GM21423 (cell line): Measurements from ENCODE around the gene PKP4.

Experiments used
- ATAC-seq: cut with Tn5 transposase; IDR thresholded peaks from one replicate; pipeline ENCODE4 v1.9.1; 2021; ENCODE audit warnings: mild to moderate bottlenecking, moderate library complexity; ENCODE audit not compliant: unreplicated experiment

PKP4 gene

DNA sequence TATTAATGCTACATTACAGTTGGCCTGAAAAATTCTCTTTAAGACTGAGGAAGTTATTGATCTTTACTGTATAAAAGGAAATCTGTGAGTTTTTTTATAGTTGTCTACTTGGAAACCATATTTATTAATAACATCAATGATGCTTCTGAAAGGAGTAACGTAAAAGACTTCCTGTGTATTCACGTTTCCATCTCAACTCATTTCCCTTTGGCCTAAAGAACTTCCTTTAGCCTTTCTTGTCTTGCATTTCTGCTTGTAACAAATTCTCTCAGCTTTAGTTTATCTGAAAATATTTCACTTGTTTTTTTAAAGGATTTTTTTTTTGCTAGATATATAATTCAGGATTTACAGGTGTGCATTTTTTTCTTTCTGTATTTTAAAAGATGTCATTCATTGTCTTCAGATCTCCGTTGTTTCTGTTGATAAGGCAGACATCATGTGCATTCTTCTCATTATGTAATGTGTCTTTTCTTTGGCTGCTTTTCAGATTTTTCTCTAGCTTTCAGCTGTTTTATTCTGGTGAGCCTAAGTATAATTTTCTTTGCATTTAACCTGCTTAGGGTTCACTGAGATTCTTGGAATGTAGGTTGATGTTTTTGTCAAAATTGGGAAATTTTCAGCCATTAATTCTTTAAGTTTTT is 179.3 kb downstream of the PKP4 start:
- ATAC-seq = no peak

DNA sequence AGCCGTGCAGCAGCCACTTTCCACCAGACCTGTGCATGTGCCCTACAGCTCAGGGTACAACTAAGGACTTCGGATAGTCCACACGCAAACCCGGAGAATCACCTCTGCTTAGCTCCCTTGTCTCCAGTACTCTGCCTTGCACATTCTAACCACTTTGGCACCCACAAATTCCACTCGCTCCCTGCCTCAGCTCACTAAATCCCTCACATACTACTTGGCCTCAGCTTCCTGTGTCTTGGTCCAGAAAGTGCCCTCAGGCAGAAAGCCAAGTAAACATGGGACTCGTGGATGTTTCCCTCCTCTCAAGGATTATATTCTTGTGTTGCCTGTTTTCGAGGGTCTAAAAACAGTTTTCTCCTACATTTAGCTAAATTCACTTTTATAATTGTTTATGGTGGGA is 180.6 kb downstream of the PKP4 start:
- no peak for ATAC-seq

DNA sequence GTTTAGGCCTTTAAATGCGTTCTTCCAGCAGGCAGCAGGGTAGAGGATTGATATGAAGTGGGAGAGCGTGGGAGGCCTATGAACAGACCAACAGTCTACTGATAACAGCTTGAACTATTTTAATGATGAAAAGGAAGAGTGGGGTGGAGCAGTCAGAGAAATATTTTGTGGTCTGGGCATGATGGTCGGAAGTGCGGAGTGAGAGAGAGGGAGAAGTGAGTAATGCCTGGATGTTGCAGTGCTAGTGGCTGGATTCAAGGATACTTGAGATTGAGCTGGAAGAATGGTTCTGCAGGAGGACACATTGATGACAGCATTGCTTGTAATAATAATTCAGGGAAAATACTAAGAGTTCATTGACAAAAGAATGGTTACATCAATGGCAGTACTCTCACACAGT is 187.4 kb downstream of the PKP4 start:
- no peak for ATAC-seq

DNA sequence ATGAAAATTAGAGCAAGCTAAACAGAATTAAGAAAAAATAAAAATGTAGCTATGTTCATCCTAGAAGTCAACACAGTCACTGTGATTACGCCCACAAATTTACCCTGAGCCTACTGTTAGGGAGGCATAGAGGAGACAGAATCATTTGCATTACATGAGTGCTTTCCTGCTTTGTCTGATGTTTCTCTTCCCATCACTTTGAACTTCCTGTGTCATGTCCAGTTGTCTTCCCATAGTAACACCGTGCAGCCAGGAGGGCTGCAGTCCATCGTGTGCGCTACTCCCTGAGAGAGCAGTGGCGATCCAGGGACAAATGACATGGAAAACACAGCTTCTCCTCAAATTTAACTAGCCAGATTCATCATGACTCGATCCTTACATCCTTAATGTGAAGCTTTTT is 188.5 kb downstream of the PKP4 start:
- no peak for ATAC-seq

DNA sequence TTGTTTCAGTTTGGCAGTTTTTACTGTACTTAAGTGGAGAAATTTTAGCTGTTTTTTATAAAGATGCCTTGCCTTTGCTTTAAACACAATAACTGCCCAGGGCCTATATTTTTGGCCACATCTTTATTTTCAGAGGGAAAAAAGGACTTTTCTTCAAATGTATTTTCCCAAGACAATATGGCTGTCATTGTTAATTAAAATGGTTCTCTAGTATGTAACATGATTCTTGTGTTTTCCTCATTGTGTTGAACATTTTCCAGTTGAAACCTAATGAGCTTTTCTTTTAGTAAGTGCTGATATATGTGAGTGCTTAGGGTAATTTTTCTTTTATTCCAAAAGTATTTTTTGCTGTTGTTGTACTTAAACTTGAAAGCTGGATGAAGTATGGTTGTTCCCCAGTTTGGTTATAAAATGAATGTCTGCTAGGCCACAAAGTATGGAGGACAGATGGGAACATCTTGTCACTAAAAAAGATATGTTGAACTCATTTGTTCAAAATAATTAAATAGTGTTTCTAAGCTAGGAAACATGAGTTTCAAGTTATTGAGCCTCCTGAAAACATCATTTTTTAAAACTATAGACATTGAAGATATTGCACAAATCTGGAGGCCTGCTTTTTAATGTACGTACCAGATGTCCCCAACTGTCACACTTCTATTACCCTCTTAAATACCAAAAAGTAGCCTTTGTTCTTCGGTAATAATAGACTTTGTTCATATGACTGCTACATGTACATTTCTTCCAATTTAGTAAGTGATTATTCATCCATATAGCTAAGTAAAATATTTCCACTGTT is 190.9 kb downstream of the PKP4 start:
- ATAC-seq = no peak

DNA sequence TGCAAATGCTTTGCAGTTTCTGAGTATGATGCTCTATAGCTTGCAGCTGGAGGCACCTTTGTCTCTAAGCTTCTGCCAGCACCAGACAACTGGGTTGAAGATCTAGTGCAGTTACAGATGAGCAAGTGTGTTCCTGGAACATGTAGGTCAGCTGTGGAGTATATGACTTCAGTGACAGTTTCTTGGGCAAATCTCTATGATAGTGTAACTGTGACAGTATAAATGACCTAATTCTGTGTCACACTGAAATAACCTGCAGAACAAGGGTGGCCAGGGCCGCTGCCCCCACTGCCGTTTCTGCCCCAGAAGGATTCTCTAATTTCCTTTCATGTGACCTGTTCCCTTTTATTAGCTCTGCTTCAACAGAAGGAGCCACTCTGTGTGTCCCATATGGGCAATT is 193.1 kb downstream of the PKP4 start:
- no peak for ATAC-seq

DNA sequence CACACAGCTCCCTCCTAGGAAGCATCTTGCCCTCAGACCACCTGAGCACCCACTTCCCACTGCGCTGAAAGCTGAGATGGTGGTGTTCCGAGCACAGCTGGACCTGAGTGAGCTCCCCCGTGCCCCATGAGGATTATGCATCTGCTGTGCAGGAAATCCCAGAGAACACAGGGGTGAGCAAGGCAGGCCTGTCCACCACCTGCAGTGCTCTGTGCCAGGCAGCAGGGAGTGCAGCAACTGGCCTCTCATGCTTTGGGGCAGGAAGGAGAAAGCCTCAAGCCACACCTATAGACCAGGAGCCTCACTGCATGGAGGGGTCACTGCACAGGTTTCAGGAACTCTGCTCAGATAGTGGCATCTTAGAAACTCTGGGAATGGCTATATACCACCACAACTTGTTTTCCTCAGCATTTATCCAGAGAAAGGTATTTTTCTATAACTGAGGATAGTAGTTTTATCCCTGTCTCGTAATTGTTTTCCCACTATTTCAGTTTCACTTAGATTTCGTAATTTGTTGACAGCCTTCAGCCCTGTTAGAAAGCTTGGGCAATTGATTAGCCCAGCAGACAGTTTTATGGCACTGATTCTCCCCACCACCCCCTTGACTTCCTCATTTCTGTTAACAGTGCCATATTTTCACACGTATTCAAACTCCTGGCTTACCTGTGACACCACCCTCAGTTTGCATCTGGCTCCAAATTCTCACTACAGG is 194.1 kb downstream of the PKP4 start:
- ATAC-seq = no peak

DNA sequence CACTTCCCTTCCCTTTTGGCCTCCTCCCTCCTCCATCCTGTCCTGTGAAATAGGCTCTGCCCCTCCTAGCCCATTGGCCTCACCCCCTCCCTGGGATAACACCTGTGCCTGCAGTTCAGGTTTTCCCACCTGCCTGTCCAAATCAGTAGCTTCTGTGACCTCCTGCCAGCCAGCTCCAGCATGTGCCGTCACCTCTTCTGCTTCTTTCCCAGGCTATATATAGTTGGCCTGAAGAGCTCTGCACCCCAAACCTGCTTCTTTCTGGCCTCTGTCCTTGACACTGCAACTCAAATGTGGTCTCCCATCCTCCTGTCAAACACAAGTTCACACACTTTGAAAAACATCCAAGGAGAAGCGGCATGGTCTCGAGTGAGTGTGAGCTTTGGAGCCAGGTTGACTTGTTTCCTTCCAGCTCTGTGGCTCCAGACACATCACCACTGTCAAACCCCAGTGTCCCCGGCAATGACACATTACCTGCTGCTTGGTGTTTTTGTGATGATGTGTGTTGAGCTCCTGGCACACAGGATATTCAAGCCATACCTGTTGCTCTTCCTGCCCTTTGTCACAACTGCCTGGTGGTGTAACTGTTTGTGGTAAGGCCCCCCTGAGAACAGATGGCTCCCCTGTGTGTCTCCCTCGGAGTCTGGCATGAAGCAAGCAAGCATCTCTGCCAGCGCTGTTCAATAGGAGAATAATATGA is 194.8 kb downstream of the PKP4 start:
- ATAC-seq = no peak

DNA sequence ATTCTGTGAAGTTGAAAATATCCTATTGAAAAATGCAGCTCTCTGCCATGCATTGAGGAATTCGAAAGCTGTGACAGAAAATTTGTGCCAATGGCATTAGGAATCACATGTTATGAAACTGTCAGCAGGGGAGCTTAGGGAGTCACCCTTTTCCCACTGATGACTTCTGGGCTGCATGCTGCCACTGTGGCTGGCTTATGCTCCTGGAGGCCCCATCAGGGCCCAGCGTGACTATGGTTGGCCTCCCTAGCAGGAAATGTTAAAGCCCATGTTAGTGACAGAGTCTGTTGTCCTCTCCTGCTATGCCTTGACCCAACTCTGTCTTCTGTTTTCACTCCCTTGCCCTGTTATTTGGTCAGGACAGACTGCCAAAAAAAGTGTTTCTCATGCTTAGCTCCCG is 198.9 kb downstream of the PKP4 start:
- ATAC-seq = no peak

DNA sequence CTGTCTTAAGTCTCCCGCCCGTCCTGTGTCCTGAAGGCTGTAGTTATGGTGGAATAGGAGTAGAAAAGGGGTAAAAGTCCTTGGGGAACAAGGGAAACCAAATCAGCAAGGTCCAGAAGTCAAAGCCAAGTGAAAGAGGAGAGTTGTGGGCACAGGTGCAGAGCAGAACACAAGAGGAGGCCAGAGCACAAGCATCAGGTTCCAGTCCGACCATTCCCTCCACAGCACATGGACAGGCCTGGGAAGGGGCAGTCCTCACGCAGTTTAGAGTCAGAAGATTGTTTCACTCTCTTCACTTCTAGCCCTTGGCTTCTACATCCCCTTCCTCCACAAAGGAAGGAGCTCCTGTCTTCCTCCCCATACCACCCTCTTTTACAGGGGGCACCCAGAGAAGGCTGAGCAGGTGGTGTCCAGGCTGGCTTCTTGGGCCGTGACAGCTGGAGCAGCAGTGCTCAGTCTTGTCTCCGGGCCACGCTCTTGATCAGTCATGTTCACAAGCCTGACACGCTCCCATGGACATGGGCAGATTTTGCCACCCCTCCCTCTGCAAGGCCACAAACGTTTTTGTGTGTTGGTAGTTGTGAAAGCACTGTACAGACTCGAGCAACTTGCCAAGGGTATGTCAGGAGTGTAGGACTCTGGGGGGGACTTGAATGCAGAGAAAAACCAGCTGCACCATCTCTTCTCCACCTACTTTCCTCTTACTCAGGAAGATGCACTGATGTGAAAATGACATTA is 199.9 kb downstream of the PKP4 start:
- no peak for ATAC-seq

DNA sequence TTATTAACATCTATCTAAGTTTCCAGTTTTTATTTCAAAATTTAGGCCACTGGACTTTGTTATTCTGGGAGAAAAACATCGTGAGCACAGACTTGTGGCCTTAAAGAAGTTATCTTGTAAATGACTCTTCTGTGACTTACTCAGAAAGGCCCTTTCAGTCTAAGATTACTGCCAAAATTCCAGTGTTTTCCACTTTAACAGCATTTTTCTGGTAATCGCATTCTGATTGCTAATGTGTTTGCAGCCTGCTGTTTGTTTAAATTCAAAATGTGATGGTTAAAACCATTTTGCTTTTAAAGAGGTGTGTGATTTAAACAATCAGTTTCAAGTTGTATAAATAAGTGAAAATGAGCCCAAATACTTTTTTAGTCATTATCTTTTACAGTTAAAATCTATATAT is 201.6 kb downstream of the PKP4 start:
- ATAC-seq = no peak

DNA sequence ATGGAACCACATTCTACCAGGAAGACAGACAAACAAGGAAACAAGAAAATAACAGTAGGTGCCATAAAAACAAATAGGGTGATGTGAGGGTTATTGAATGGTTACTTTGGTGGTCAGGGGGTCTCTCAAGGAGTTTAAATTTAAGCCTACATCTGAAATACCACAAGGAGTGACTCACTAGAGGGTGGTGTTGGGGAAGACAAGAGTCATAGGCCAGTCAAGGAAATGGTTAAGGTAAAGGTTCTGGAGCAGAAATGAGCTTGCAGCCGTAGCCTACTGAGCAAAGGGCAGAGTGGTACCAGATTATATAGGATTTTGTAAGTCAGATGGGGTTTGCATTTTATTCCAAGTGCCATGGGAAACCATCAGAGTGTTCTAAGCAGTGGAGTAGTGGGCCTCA is 202.7 kb downstream of the PKP4 start:
- no peak for ATAC-seq

DNA sequence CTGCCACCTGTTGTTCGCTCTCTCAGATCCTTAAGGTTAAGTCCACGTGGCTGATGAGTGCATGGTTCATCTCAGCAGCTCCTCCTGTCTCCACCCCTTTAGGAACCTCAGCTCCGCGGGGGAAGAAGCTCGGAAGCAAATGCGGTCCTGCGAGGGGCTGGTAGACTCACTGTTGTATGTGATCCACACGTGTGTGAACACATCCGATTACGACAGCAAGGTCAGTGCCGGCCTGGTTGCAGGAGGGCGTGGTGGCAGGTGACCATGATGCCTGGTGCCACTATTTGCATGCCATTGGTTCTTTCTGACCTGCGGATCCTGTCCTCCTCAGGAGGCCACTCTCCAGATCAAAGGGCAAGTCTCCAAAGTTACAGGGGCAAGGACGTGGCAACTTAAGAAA is 204.5 kb downstream of the PKP4 start:
- ATAC-seq = no peak

DNA sequence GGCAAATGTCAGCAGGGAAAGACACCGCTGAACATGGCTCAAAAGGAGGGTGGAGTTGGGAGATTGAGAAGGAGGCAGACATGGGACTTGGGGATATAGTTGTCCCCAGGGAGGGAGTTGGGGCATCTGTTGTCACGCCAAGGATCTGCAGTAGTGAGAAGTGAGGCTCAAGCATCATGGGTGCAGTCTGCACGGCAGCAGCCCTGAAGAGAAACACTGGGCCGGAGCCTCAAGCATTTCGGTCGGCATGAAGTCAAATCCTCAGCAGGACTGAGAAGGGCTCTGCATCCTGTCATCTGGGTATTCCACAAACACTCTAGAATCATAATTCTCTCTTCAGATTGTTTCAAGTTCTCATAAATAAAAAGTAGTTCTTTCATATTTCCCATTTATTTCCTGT is 205.7 kb downstream of the PKP4 start:
- ATAC-seq = no peak

DNA sequence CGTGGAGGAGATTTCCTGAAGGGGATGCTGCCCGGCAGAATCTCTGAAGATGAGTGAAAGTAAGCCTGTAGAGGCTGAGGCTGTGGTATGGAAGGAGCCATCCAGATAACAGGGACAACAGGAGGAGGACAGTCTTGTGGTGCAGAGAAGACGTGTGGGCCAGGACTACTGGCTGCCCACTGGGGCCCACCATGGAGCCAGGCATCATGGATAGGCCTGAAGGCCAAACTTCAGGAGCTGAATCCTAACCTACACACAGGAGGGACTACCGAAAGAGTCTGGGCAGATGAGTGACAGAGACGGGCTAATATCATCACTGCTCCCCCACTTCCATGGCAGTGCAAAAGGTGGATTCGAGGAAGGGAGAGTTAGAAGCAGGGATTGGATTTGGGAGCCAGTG is 207.0 kb downstream of the PKP4 start:
- no peak for ATAC-seq

DNA sequence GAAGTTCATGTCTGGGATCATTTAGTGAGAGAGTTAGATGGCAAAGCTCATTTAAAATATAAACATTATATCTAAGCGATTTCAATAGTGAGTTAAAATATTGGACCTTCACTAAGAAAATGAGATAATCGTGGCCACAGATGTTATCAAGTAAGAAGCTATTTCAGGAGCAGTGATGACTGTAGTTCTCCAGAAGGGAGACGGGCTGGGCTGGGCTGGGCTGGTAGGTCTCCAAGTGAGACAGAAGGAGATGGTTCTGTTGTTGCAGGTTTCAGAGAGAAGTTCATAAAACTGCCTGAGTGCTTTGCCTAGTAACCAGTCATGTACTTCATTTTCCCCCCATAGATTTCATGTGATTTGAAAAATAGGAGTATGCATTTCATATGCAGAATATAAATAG is 208.2 kb downstream of the PKP4 start:
- ATAC-seq = no peak

DNA sequence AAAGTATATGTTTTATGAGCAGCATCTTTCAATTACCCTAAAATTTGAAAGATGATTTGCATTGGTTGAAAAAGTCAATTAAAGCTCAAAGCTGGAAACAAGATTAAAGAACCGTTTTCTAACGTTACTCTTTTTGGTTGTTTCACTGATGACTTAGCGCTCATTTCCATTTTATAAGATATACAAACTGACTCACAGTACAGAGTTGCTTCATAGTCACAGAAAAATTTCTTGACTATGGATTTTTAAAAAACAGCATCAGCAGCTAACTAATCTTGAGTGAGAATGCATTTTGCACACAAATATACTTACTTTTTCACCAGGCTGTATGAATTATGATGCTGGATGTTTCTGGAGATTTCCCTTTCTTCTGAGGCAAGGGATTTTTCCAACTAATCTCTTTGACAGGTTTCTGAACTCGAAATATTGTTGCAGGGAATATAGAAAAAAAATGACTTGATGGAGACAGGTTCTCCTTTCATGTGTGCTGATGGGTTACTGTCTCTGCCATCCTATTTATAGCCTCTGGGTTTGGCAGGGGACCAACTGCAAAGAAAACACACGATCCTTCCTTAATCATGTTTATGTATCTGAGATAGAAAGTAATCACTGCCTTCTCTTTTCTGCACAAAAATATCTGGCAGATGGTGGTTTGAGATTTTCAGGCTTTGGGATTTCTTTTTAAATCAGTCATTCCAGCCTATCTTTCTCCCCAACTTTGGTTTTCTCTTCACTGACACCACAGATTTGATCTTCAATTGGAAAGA is 209.0 kb downstream of the PKP4 start:
- ATAC-seq = no peak

DNA sequence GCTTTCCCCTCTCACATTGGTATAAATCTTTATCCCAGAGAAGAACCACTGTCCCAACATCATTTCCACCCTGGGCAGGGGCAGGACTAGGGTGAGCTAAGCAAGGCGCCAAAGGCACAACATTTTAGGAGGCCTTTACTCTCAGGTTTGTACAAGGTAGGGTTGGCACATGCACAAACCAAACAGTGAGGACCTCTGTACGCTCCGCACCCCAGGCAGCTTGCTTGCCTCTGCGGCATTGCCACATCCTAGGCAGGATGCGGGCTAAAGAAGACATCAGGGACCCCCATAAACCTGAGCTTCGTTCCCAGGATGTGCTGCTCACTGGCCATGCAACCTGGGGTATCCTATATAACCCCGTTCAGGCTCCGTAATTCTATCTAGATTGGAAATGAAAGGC is 210.2 kb downstream of the PKP4 start:
- no peak for ATAC-seq

DNA sequence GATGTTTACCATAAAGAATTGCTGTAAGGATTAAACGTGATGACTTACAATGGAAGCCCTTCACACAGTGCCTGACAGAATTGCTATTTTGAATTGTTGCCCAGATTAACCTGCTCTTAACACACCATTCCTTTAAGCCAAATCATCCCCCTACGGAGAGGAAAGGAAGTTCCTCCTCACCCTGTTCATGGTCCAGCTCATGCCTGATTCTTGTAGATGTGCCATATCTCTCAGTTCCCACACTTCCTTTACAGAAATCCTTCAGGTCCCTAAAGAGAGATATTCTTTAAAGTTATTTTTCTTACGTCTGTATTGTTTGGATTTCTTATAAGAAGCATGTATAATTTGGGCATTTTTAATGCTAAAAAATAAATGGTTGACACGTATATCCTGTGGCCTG is 210.8 kb downstream of the PKP4 start:
- no peak for ATAC-seq
